ENCODE results near the gene CDK2AP2.

CDK2AP2 gene

DNA sequence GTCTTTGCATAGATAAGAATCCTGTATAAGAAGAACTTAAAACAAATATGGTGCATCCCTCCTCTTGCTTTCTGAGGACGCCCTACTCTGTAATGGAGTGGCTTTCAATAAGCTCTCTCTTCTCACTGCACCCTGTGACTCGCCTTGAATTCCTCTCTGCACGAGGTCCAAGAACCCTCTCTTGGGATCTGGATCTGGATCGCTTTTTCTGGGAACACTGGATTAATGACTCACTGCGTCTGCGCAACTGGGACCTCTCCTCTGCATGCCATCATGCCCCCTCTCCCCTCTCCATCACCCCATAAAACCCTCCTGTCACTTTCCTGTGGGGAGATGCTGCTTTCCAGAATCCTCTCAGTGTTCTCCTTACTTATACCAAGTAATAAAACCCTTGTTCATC, 30.3 kb upstream of the CDK2AP2 start:
- TF ChIP-seq TEAD4 (IDR thresholded peaks at IDR 0.05) (no peak), FOXM1 (IDR thresholded peaks at IDR 0.05; ENCODE audit: borderline replicate concordance, low read depth) (no peak), EGR1 (IDR thresholded peaks at IDR 0.05) (no peak), NFIC (IDR thresholded peaks at IDR 0.05) (no peak), ZBTB7A (IDR thresholded peaks at IDR 0.05; ENCODE audit: low read depth) (no peak), TCF12 (IDR thresholded peaks at IDR 0.05; ENCODE audit: low read depth) (no peak), RAD21 (IDR thresholded peaks at IDR 0.05; ENCODE audit: low read depth) (no peak), YY1 (IDR thresholded peaks at IDR 0.05; ENCODE audit: low read depth) (no peak), REST (IDR thresholded peaks at IDR 0.05; ENCODE audit: low read depth) (no peak), TAF1 (IDR thresholded peaks at IDR 0.05; ENCODE audit: low read depth) (no peak)
- TF ChIP-seq, protein P1, sequence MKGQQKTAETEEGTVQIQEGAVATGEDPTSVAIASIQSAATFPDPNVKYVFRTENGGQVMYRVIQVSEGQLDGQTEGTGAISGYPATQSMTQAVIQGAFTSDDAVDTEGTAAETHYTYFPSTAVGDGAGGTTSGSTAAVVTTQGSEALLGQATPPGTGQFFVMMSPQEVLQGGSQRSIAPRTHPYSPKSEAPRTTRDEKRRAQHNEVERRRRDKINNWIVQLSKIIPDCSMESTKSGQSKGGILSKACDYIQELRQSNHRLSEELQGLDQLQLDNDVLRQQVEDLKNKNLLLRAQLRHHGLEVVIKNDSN (IDR thresholded peaks at IDR 0.05) = no peak

GRCh38 chr11:67535561-67535960, 27.6 kb upstream of the CDK2AP2 start:
- no peak for TF ChIP-seq TAF1 (IDR thresholded peaks at IDR 0.05; ENCODE audit: low read depth)
- TF ChIP-seq, protein P1 (IDR thresholded peaks at IDR 0.05) = no peak
- no peak for TF ChIP-seq TEAD4 (IDR thresholded peaks at IDR 0.05)
- no peak for TF ChIP-seq TCF12 (IDR thresholded peaks at IDR 0.05; ENCODE audit: low read depth)
- no peak for TF ChIP-seq FOXM1 (IDR thresholded peaks at IDR 0.05; ENCODE audit: borderline replicate concordance, low read depth)
- TF ChIP-seq, protein P2, sequence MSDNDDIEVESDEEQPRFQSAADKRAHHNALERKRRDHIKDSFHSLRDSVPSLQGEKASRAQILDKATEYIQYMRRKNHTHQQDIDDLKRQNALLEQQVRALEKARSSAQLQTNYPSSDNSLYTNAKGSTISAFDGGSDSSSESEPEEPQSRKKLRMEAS (IDR thresholded peaks at IDR 0.05) = no peak
- TF ChIP-seq RAD21 (IDR thresholded peaks at IDR 0.05; ENCODE audit: low read depth) = no peak
- no peak for TF ChIP-seq CREB1 (IDR thresholded peaks at IDR 0.05; ENCODE audit: low read depth)
- TF ChIP-seq CEBPB (IDR thresholded peaks at IDR 0.05) = no peak
- TF ChIP-seq EGR1 (IDR thresholded peaks at IDR 0.05) = no peak
- no peak for TF ChIP-seq ZBTB7A (IDR thresholded peaks at IDR 0.05; ENCODE audit: low read depth)
- no peak for TF ChIP-seq EP300 (IDR thresholded peaks at IDR 0.05; ENCODE audit: borderline replicate concordance)
- no peak for TF ChIP-seq REST (IDR thresholded peaks at IDR 0.05; ENCODE audit: low read depth)
- TF ChIP-seq YY1 (IDR thresholded peaks at IDR 0.05; ENCODE audit: low read depth) = no peak
- no peak for TF ChIP-seq NFIC (IDR thresholded peaks at IDR 0.05)

DNA sequence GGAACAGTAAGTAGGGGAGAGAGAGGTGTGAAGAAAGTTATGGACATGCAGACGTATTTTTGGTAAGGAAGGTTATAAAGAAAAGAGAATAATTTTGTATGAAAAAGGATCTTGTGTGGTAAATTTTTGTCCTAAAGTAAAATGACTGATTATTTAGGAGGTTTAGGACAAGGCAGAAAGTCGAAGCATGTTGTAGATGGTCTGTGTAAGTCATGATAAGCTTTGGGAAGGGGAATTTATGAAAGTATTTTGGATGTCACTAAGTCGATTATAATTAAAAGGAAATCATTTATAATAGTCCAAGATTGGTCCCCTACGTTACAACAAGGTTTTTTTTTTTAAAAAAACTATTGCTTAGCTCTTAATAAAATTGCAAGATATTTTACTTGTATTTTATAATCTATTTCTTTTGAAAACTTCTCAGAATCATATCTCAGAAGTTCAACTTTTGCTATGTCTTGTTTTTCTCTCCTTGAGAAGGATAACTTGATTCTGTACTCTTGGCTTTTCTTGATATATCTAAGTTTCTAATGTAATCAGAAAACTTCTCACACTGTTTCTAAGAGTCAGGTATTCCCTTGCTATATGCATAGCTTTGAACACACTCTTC, 26.2 kb upstream of the CDK2AP2 start:
- no peak for TF ChIP-seq CREB1 (IDR thresholded peaks at IDR 0.05; ENCODE audit: low read depth)
- TF ChIP-seq, protein P1 (IDR thresholded peaks at IDR 0.05) = 0 out of 2 replicates have a peak, but pooled peaks have one; percentile 5

GRCh38 chr11:67532889-67533288, 24.9 kb upstream of the CDK2AP2 start:
- no peak for TF ChIP-seq YY1 (IDR thresholded peaks at IDR 0.05; ENCODE audit: low read depth)

DNA sequence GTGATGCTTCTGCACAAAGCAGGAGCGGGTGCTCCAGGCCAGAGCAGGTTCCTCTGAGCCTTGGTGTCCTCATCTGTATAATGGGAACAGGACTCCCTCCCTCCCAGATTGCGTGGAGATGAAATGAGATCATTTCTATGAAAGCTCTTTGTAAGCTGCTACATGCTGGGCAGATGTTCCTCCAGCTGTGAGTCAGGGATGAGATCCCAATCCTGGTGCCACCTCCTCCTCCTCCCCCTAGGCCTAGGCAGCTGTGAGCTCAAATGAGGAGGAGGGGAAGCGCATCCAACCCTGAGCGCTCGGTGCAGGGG, 22.3 kb upstream of the CDK2AP2 start:
- TF ChIP-seq TCF12 (IDR thresholded peaks at IDR 0.05; ENCODE audit: low read depth) = no peak
- TF ChIP-seq TEAD4 (IDR thresholded peaks at IDR 0.05) = no peak
- no peak for TF ChIP-seq REST (IDR thresholded peaks at IDR 0.05; ENCODE audit: low read depth)
- TF ChIP-seq NFIC (IDR thresholded peaks at IDR 0.05) = no peak
- no peak for TF ChIP-seq YY1 (IDR thresholded peaks at IDR 0.05; ENCODE audit: low read depth)
- TF ChIP-seq FOXM1 (IDR thresholded peaks at IDR 0.05; ENCODE audit: borderline replicate concordance, low read depth) = no peak
- TF ChIP-seq CEBPB (IDR thresholded peaks at IDR 0.05) = no peak
- TF ChIP-seq TAF1 (IDR thresholded peaks at IDR 0.05; ENCODE audit: low read depth) = no peak
- no peak for TF ChIP-seq CREB1 (IDR thresholded peaks at IDR 0.05; ENCODE audit: low read depth)
- TF ChIP-seq EP300 (IDR thresholded peaks at IDR 0.05; ENCODE audit: borderline replicate concordance) = no peak
- no peak for TF ChIP-seq ZBTB7A (IDR thresholded peaks at IDR 0.05; ENCODE audit: low read depth)
- no peak for TF ChIP-seq EGR1 (IDR thresholded peaks at IDR 0.05)
- no peak for TF ChIP-seq RAD21 (IDR thresholded peaks at IDR 0.05; ENCODE audit: low read depth)
- TF ChIP-seq, protein P2 (IDR thresholded peaks at IDR 0.05) = no peak
- TF ChIP-seq, protein P1 (IDR thresholded peaks at IDR 0.05) = no peak
